Daoy (cell line): Measurements from ENCODE around the gene TBC1D23. TPM values are rescaled to one million over a fixed set of nuclear protein-coding genes. Genes with fewer than 3 reads are reported as not detected.
"Not testable (repeated sequence)": the region's sequence is repeated elsewhere in the genome, so short reads cannot be mapped to it uniquely, and the experiment has no call there.

ENCODE experiments used
- DNase-seq: peaks from one replicate; pipeline ENCODE4 v3.0.0-alpha.2; 2015; ENCODE audit warnings: low read depth
- total RNA-seq: library from RNA; depleted of rRNA; stranded (reverse); fragments of >200 nt; shearing (Covaris generic); gene quantifications from 2 replicates; pipeline ENCODE4 v1.2.3, GENCODE V29; 2014

Gene TBC1D23
- total RNA-seq, 1 experiment from 2014 or later, result 47.0 TPM

- no peak for DNase-seq
These were observed 38.2 kb downstream of the TBC1D23 start for GRCh38 chr3:100299016-100299415.

- DNase-seq, result no peak
These were observed 45.9 kb downstream of the TBC1D23 start for GRCh38 chr3:100306695-100307094.

- no peak for DNase-seq
These were observed 49.7 kb downstream of the TBC1D23 start for GRCh38 chr3:100310355-100310965.

- DNase-seq, result no peak
These were observed 50.2 kb downstream of the TBC1D23 start for GRCh38 chr3:100311011-100311410.

- peak; percentile 53 for DNase-seq
These were observed 55.9 kb downstream of the TBC1D23 start for GRCh38 chr3:100316641-100317069.

GRCh38 chr3:100317912-100318311, 57.1 kb downstream of the TBC1D23 start:
- DNase-seq, result no peak

- DNase-seq, result no peak
These were observed 59.2 kb downstream of the TBC1D23 start for GRCh38 chr3:100319951-100320350.

- no peak for DNase-seq
These were observed 63.3 kb downstream of the TBC1D23 start for GRCh38 chr3:100324044-100324443.

- no peak for DNase-seq
These were observed 65.0 kb downstream of the TBC1D23 start for GRCh38 chr3:100325827-100326226.

GRCh38 chr3:100327377-100327776, 66.6 kb downstream of the TBC1D23 start:
- DNase-seq, result not testable (repeated sequence)

- DNase-seq, result no peak
These were observed 69.2 kb downstream of the TBC1D23 start for GRCh38 chr3:100329800-100330489.

GRCh38 chr3:100330651-100331050, 69.9 kb downstream of the TBC1D23 start:
- DNase-seq, result no peak

GRCh38 chr3:100331660-100332059, 70.9 kb downstream of the TBC1D23 start:
- no peak for DNase-seq

GRCh38 chr3:100333051-100333450, 72.3 kb downstream of the TBC1D23 start:
- DNase-seq, result no peak

- DNase-seq, result no peak
These were observed 73.2 kb downstream of the TBC1D23 start for GRCh38 chr3:100333970-100334487.

- peak; percentile 90 for DNase-seq
These were observed 73.9 kb downstream of the TBC1D23 start, which contains the start of gene NIT2 for GRCh38 chr3:100334488-100335351. TSS of gene NIT2 (plus strand) at chr3:100334757. CDS start at chr3:100334792, 35 bp downstream.

- DNase-seq, result peak; percentile 54
These were observed 74.6 kb downstream of the TBC1D23 start for GRCh38 chr3:100335434-100335833.

GRCh38 chr3:100336229-100336628, 75.4 kb downstream of the TBC1D23 start:
- not testable (repeated sequence) for DNase-seq

- DNase-seq, result no peak
These were observed 78.1 kb downstream of the TBC1D23 start for GRCh38 chr3:100338911-100339310.

GRCh38 chr3:100339786-100340185, 79.0 kb downstream of the TBC1D23 start:
- no peak for DNase-seq

GRCh38 chr3:100340527-100340926, 79.7 kb downstream of the TBC1D23 start:
- DNase-seq, result no peak

GRCh38 chr3:100348727-100349126, 87.9 kb downstream of the TBC1D23 start:
- no peak for DNase-seq
